Pons (tissue), 1 donor: Measurements from ENCODE around the gene CADPS2.
"Not testable (repeated sequence)": the region's sequence is repeated elsewhere in the genome, so short reads cannot be mapped to it uniquely, and the experiment has no call there.

ENCODE experiments used
- DNase-seq: peaks from one replicate; pipeline ENCODE4 v3.0.0-alpha.2; 2016; ENCODE audit warnings: low spot score

CADPS2 gene

DNA sequence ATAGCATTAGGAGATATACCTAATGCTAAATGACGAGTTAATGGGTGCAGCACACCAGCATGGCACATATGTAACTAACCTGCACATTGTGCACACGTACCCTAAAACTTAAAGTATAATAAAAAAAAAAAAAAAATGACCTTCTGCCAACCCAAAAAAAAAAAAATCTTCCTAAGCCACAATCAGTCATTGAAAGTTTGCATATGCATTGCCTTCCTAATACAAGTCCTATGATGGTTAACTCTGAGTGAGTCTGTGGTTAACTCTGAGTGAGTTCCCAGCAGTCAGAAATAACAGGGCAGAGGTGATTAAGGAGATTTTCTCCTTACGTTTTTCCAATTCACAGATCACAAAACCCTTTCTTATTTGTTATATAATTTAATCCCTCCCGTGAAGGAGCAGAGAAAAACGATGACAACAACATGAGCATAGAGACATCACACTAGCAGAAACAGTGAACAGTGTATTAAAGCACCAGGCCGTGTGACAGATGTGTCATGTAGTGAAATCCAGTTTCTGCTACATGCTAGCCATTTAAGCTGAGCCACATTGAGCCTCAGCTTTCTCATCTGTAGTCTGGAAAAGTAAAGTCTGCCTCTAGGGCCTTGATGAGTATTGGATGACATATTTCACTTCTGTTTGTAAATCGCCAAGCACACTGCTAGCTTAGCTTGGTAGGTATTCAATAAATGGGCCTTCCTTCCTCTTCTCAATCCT is 176.2 kb downstream of the CADPS2 start:
- DNase-seq = no peak

DNA sequence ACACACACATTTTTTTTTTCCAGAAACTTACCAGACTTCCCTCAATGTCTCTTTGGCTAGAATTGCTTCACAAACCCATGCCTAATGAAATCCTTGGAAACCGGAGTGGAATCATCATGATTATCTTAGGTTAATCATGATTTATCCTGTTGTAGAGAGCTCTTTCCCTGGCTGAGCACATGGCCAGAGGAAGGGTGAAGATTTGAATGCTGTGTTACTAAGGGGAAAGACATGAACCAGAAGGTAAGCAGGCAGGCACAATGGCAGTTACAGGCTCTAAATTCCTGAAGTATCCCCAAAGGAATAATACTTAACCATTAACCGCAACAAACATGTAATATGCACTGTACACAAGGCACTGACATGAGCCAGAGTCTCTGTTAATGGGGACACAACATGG is 179.4 kb downstream of the CADPS2 start:
- no peak for DNase-seq

DNA sequence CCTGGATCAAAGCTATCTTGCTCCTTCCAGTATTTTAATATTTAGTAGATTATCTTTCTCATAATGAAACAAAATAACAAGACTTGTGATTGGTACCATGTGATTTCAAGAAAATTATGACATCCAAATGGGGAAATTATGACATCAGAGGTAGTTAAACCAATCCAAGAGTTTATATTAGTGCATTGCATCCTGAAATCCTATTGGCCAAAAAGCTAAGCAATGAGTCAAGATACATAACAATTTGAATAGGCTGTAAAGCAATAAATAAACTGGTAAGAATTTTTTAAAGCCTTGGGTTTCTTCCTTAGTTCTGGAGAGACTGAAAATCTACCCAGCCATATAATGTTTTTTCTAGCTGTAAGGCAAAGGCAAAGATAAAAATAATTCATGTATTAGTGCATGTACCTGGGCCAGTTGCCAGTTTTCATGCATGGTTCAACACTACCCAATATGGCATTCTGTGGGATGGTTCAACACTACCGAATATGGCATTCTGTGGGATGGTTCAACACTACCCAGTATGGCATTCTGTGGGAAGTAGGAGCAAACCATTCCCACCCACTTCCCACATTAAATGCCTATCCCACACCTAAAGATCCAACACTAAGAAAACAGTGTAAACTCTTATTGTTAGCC is 183.3 kb downstream of the CADPS2 start, which contains the start of gene RNF148:
Gene RNF148, minus strand, starts transcription at position 51 of the 639 bp plus-strand sequence. CDS start 172 bp downstream, outside the sequence.
- no peak for DNase-seq

DNA sequence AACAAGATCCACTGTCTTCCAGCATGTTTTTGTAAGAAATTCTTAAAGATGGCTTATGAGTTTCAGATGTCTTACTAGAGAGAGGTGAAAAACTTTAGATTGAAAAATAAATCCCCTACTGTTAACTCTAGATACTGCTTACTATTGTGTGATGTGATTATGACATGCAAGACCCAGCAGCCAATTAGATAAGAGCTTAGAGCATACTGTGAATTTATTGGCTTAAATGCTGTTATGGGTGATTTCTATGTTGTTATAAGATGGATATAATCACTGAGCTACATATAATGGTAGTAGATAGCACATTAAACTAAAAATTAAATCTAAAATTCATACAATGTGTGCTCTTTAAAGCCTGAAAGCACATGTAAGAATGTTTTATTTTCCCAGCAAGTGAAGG is 187.2 kb downstream of the CADPS2 start, which contains the start of gene RNF133:
Gene RNF133, minus strand, starts transcription at position 101 of the 400 bp plus-strand sequence. CDS start 199 bp downstream, outside the sequence.
- DNase-seq = no peak

DNA sequence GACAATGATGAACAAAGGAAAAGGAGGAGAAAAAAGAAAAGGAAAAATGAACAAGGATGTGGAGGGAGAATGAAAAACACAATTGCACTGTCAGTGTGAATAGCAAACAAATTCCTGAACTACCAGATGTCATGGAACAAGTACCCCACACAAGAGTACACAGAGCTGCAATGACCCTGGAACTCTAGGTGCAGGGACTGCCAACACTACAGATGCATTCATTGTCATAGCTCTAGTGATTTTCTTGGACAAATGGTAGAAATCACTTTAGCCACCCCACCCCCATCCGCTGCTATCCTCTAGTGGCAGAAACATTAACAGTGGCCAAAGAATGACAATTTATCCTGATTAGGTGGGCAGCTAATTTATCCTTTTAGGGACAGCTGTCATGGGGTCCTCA is 190.4 kb downstream of the CADPS2 start:
- DNase-seq = no peak

DNA sequence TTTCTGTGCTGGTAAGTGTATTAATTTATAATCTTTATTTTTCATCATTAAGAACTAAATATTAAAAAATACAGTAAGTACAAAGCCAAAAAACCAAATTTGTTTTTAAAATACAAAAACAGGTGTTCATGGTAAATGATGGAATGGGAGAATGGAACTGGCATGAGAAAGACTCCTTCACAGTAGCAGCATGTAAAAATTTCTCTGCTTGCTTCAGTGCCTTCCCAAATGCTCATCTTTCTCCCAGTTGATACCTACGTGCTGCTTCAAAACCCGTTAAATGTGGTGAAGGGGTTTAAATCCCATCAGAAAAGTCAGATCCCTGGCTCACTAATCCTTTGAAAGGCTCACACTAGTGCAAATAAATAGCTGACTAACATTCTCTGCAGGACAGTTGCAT is 191.6 kb downstream of the CADPS2 start:
- DNase-seq = no peak

DNA sequence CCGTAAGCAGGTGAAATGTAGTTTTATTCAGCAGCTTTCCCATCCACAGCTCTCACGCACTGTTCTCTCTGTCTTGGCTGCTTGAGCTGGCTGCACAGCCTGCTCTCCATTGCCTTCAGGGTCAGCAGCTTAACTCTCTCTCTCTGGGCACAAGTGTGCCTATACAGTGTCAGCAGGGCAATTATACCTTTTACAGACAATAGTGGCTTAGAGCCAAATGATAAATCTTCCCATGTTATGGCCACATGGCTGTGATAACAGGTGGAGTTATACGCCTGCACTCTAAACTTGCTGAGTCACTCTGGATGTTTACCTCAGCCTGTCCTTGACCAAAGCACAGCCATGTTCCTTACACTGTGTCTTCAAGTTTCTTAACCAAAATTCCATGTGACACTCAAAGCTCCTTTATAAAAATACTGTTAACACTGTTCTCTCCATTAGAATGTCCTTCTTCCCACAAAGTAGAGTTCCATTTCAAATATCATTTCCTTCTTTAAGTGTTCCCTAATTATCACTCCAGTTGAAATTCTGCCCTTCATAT is 193.4 kb downstream of the CADPS2 start:
- no peak for DNase-seq

DNA sequence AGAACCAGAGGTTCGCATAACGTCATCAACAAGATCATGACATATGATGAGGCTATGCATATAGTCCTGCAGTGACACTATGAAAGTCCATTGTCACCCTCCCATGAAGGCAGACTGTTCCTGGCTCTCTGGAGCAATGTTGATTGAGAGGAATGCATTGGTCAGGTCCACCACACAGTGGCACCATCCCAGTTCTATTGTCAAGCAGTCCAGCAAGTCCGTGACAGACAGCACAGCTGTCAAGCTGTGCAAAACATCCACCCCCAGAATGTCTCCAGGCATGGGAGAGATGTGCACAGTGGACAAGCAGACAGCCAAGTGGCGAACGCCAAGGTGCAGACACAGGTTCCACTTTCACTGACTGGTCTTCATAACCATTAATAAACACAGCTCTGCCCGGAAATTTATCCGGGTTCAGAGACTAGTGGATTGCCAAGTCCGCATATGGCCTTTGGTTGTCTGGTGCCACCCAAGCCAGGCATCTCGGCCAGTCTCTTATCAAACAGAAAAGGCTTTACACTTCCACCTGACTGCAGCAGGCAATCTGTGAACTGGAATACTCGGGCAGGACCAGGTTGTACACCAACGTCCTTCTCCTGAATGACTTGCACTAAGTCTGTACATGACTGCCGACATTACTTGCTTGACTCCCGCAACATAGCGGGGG is 194.6 kb downstream of the CADPS2 start:
- no peak for DNase-seq

DNA sequence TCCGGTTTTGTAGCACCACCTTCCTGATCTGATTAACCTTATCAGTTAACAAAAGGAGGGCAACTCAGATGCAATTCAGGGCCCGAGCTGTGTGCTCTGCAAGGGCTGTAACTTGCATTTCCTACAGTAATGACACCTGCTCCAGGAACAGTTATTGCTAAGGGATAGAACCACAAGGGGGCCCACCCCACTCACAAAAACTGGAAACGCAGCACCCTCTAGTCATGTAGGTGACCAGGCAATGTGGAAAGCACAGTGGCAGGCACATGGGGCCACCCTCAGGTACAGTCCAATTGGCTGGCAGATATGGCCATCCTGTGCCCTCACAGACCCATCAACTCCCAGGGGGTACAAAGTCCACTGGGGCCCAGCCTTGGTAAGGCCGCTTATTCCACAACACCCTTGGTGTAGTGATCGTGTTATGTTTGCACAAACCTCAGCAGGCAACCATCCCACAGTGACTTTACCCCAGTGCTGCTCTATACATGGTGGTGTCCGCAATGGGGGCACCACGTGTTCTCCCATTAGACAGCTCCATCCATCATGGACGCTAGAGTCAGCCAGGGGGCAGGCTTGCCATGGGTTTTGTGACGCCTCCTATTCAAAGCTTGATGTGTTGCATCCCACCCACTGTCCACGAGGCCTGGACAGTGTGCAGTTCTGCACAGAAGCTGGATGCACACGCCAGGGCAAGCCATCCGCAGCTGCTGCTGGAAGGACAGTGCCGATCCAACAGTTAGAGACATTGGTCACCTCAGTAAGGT is 196.7 kb downstream of the CADPS2 start:
- no peak for DNase-seq

DNA sequence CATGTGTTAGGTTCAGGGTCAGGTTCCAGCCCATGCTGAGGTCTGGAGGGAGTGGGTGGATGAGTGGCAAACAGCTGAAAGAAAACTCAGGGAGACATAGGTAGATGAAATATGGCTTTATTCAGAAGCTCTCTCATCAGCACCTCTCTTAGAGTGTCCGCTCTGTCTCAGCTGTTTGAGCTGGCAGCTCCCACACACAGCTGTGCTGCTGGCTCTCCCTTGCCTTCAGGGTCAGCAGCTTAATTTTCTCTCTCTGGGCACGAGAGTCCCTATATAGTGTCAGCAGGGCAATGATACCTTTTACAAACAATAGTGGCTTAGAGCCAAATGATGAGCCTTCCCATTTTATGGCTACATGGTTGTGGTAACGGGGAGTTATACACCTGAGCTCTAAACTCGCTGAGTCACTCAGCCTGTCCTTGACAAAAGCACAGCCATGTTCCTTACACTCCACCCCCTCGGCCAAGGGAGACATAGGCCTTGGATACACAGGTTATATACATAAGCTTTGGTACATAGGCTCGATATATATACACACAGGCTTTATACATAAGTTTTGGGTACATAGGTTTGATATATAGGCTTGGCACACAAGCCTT is 197.8 kb downstream of the CADPS2 start:
- no peak for DNase-seq

DNA sequence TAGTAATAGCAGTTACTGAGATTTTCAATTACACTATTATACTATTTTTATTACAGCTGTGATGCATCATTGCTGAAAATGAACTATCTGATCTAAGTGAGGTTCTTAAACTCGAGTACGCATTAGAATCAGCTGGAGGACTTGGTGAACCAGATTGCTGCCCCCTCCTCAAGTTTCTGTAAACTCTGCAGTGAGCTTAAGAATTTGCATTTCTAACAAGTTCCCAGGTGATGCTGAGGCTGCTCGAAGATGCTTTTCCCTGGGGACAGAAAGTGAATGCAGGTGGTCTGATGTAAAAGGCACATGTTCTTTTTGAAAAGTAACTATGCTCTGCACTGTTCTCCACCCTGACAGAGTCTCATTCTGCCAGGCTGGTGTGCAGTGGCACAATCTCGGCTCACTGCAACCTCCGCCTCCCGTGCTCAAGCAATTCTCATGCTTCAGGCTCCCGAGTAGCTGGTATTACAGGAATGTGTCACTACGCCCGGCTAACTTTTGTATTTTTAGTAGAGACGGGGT is 199.8 kb downstream of the CADPS2 start:
- DNase-seq = no peak

DNA sequence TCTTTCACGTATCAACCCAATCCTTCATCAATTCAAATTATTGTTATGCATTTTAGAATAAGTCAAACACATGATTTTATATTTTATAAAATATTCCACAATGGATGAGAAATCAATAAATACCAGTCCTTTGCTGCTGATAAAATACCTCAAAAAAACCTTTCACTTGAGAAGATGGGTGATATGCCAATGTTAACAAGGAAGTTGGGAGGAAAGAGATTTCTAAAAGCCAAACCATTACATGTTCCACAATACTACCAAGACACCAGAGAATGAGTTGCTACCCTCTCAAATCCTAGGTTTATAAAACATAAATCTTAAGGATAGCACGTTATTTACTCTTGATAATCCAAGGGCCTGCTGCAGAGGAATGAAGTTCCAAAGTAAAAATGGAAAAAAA is 201.8 kb downstream of the CADPS2 start:
- DNase-seq = no peak

DNA sequence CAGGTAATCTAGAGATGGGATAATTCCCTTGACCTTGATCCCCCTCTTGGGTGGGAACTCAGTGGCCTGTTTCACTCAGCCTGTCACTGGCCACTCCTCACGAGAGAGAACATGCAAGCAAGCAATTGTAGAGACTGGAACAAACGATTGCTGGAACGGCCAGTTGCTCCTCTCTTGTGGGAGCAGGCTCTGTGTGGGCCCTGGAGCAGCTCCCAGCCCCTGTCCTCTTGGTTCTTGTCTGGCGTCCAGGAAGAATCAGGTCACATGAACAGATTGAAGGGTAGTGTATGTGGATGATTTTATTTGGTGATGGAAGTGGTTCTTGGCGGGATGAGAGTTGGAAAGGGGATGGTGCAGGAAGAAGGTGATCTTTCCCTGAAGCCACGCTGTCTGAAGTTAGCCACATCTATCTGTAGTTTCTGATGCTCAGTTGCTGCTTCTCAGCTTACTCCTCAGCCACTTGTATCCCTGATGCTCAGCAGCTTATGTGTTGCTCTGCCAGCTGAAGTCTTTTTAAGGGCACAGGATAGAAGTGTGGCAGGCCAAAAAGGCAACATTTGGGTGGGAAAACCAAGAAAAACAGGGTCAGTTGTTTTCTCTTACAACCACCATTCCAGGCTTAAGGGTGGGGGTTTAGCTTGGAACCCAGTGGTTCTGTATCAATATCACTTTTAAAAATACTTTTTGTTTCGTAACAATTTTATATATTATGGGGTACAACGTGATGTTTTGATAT is 203.3 kb downstream of the CADPS2 start:
- no peak for DNase-seq

DNA sequence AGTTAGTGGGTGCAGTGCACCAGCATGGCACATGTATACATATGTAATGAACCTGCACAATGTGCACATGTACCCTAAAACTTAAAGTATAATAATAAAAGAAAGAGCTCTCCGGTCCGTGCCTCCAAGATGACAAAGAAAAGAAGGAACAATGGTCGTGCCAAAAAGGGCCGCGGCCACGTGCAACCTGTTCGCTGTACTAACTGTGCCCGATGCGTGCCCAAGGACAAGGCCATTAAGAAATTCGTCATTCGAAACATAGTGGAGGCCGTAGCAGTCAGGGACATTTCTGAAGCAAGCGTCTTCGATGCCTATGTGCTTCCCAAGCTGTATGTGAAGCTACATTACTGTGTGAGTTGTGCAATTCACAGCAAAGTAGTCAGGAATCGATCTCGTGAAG is 205.1 kb downstream of the CADPS2 start:
- DNase-seq = not testable (repeated sequence)

DNA sequence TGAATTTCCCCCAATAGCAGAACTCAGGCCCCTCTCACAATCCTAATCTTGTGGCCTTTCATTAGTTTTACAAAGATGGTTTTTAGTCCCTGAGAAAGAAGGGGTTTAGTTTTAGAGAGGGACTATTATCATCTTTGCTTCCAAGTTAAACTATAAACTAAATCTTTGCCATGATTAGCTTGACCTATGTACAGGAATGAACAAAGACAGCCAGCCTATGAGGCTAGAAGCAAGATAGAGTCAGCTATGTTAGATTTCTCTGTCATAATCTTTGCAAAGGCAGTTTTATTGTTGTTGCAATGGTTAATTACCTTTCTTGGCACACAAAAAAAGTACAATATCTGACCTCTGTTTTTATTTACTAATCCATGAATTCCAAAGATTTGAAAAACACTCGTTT is 206.4 kb downstream of the CADPS2 start:
- no peak for DNase-seq

DNA sequence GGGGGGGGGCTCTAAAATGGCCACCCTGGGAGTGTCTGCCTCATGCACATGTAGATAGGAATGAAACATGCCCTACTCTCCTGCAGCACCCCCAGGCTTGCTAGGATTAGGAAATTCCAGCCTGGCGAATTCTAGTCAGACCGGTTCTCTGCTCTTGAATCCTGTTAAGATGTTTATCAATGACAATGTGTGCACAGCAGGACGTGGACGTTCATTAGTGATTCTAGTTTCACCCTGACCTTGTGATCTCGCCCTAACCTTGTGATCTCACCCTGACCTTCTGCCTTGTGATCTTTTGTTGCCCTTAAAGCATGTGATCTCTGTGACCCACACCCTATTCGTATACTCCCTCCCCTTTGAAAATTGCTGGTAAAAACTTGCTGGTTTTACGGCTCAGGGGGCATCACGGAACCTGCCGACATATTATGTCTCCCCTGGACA is 207.0 kb downstream of the CADPS2 start:
- DNase-seq = not testable (repeated sequence)

DNA sequence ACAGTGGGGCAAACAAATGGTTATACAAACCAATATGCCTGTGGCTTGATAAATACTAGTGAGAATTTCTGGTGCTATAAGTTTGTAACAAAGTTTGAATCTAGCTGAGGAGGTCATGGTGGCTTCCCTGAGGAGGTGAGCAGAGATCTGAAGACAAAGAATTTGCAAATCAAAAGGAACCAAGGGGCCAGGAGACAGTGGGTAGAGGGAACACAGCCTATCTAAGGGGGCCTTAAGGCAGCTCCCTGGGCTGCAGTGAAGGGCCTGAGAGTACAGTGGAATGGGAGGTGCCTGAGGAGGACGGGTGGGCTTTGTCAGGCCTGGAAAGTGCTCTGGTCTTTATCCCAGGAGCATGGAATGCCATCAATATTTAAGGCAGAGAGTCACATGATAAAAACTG is 209.1 kb downstream of the CADPS2 start:
- DNase-seq = no peak

DNA sequence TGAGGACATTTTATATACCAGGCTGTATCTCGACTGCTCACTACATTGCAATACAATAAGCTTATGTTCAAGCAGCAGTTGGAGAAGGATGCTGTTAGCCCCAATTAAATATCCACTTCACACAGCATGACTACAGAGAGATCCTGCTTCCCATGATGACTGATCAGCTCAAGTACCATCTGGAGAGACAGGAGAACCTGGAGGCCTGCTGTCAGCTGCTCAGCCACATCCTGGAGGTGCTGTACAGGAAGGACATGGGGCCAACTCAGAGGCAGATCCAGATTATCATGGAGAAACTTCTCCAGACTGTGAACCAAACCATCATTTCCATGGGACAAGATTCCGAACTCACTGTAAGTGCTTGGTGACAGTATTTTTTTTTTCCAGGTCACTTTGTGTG is 209.8 kb downstream of the CADPS2 start:
- peak; percentile 26 for DNase-seq

DNA sequence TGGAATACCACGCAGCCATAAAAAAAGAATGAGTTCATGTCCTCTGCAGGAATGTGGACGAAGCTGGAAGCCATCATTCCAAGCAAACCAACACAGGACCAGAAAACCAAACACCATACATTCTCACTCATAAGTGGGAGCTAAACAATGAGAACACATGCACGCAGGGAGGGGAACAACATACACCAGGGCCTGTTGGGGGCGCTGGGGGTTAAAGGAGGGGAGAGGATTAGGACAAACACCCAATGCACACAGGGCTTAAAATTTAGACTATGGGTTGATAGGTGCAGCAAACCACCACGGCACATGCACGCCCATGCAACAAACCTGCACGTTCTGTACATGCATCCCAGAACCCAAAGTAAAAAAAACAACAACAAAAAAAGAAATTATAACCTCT is 210.6 kb downstream of the CADPS2 start:
- no peak for DNase-seq

DNA sequence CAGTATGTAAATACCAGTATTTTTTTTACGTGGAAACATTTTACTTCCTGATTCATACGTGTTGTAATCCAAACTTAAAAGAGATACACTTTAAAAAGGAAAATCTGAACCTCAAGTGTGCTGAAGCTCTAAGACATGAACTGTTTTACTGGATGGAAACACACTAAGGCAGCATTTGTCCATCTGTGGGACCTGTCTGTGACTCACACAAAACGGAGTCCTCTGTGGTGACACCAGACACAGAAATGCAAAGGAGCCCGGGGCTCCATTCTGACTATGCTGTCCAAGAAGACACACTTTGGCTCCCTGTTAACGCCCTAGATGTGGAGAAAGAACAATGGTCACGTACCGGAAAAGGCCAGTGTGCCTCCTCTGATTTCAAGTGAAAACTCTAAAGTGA is 211.2 kb downstream of the CADPS2 start:
- no peak for DNase-seq

DNA sequence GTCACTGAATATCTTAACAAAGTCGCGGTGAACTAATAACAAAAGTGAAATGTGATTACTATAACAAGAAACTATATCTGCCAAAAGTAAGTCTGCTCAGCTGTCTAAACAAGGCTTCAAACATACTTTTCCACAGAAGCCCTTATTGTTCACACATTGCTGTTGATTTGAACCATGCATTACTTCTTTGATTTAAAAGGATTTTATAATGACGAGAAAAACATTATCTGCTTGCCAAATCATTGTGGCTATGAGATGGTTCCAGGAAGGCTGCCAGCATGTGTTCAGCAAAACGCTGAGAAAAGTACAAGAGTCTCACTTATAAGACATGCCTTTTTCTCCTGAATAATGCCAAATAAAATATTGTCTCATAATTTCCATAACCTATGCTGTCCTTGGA is 211.8 kb downstream of the CADPS2 start:
- DNase-seq = no peak
